HepG2 (cell line): ENCODE results near the gene FCER1G. TPM values are rescaled to one million over a fixed set of nuclear protein-coding genes. Genes with fewer than 3 reads are reported as not detected.

Experiments used
- HNRNPK ChIP-seq: fragments of 200-400 bp; formaldehyde crosslinking; IDR thresholded peaks from 2 replicates; pipeline ENCODE4 v1.6.1; 2018; ENCODE audit warnings: low read length, low read depth, moderate library complexity, mild to moderate bottlenecking; ENCODE audit not compliant: poor library complexity, severe bottlenecking
- JUND ChIP-seq: sonication (generic); formaldehyde crosslinking; IDR thresholded peaks from 2 replicates; pipeline ENCODE4 v1.8.0; 2022; ENCODE audit warnings: mild to moderate bottlenecking, missing genetic modification reagents
- KDM2A ChIP-seq: sonication (generic); formaldehyde crosslinking; IDR thresholded peaks from 2 replicates; pipeline ENCODE4 v1.4.0; 2020; ENCODE audit warnings: low read depth, missing genetic modification reagents, borderline replicate concordance
- KLF6 ChIP-seq: IDR thresholded peaks from 2 replicates; pipeline ENCODE4 v1.8.0; 2016; ENCODE audit warnings: missing biosample characterization, missing genetic modification reagents
- MYC ChIP-seq: sonication (generic); formaldehyde crosslinking; IDR thresholded peaks from 2 replicates; pipeline ENCODE4 v1.9.0; 2021; ENCODE audit warnings: missing genetic modification reagents, borderline replicate concordance
- NFE2L1 ChIP-seq: sonication (generic); formaldehyde crosslinking; IDR thresholded peaks from 2 replicates; pipeline ENCODE4 v1.4.0; 2020; ENCODE audit warnings: missing genetic modification reagents, mild to moderate bottlenecking, borderline replicate concordance
- NFYC ChIP-seq: IDR thresholded peaks from 2 replicates; pipeline ENCODE4 v1.6.1; 2016; ENCODE audit warnings: missing genetic modification reagents, missing compliant biosample characterization
- POLR2A ChIP-seq, 2 experiments: IDR thresholded peaks; 2 replicates each; pipeline ENCODE4 v1.6.1; 2011; ENCODE audit warnings: low read depth in 2 of 2, low read length in 2 of 2, mild to moderate bottlenecking in 1 of 2, moderate library complexity in 1 of 2; ENCODE audit not compliant: insufficient read depth in 1 of 2
- POLR2AphosphoS5 ChIP-seq: IDR thresholded peaks from 2 replicates; pipeline ENCODE4 v1.6.1; 2012; ENCODE audit warnings: low read depth, low read length
- SCMH1 ChIP-seq: sonication (generic); formaldehyde crosslinking; IDR thresholded peaks from 2 replicates; pipeline ENCODE4 v1.9.0; 2021; ENCODE audit warnings: missing genetic modification reagents, mild to moderate bottlenecking, borderline replicate concordance
- SIX4 ChIP-seq: sonication (generic); formaldehyde crosslinking; IDR thresholded peaks from 2 replicates; pipeline ENCODE4 v1.4.0; 2020; ENCODE audit warnings: missing genetic modification reagents
- ZBTB7B ChIP-seq: sonication (generic); formaldehyde crosslinking; IDR thresholded peaks from 2 replicates; pipeline ENCODE4 v1.4.0; 2020; ENCODE audit warnings: missing genetic modification reagents
- ZFP90 ChIP-seq: sonication (generic); formaldehyde crosslinking; IDR thresholded peaks from 2 replicates; pipeline ENCODE4 v1.8.0; 2022; ENCODE audit warnings: missing genetic modification reagents, mild to moderate bottlenecking, inconsistent platforms, borderline replicate concordance
- ZNF136 ChIP-seq: sonication (generic); formaldehyde crosslinking; IDR thresholded peaks from 2 replicates; pipeline ENCODE4 v1.8.1; 2022; ENCODE audit warnings: low read depth, mild to moderate bottlenecking, moderate library complexity, missing genetic modification reagents
- ZNF451 ChIP-seq: sonication (generic); formaldehyde crosslinking; IDR thresholded peaks from 2 replicates; pipeline ENCODE4 v1.5.0; 2020; ENCODE audit warnings: mild to moderate bottlenecking, missing genetic modification reagents
- ZNF501 ChIP-seq: sonication (generic); formaldehyde crosslinking; IDR thresholded peaks from 2 replicates; pipeline ENCODE4 v1.5.1; 2020; ENCODE audit warnings: mild to moderate bottlenecking, moderate library complexity, missing genetic modification reagents
- ZNF615 ChIP-seq: sonication (generic); formaldehyde crosslinking; IDR thresholded peaks from 2 replicates; pipeline ENCODE4 v1.5.0; 2020; ENCODE audit warnings: mild to moderate bottlenecking, missing genetic modification reagents, borderline replicate concordance
- ZNF816 ChIP-seq: sonication (generic); formaldehyde crosslinking; IDR thresholded peaks from 2 replicates; pipeline ENCODE4 v1.8.0; 2022; ENCODE audit warnings: missing genetic modification reagents, mild to moderate bottlenecking, borderline replicate concordance
- ZSCAN31 ChIP-seq: sonication (generic); formaldehyde crosslinking; IDR thresholded peaks from 2 replicates; pipeline ENCODE4 v1.5.0; 2020; ENCODE audit warnings: low read depth, mild to moderate bottlenecking, missing genetic modification reagents
- polyA plus RNA-seq, 8 experiments: library from polyadenylated mRNA; depleted of rRNA in 3 of 8; stranded (reverse) in 7 of 8; unstranded in 1 of 8; fragments of >200 nt; fragmentation: Illumina TruSeq in 4 of 8; extraction: Trizol in 4 of 8; gene quantifications; 2 replicates each; pipeline versions ENCODE4 v1.2.1 to v1.2.3, GENCODE V29; 2011 to 2016; ENCODE audit warnings: low read depth in 4 of 8, missing spikeins in 1 of 8, mixed read lengths in 1 of 8; ENCODE audit not compliant: insufficient read depth in 1 of 8
- total RNA-seq, 5 experiments: library from RNA; depleted of rRNA; stranded (reverse); fragments of >200 nt; fragmentation: Illumina TruSeq; extraction: Trizol; gene quantifications; 2 replicates each; pipeline ENCODE4 v1.2.3, GENCODE V29; 2016; ENCODE audit warnings: low read depth in 1 of 5
- TF ChIP-seq, protein P1 (sequence below): sonication (generic); formaldehyde crosslinking; IDR thresholded peaks from 2 replicates; pipeline ENCODE4 v1.4.0; 2020; ENCODE audit warnings: missing genetic modification reagents
- TF ChIP-seq, protein P2 (sequence below): sonication (generic); formaldehyde crosslinking; IDR thresholded peaks from 2 replicates; pipeline ENCODE4 v1.9.0; 2022; ENCODE audit warnings: missing genetic modification reagents, mild to moderate bottlenecking, borderline replicate concordance
- TF ChIP-seq, protein P3 (sequence below): sonication (generic); formaldehyde crosslinking; IDR thresholded peaks from 2 replicates; pipeline ENCODE4 v1.8.0; 2022; ENCODE audit warnings: missing genetic modification reagents, low read depth, mild to moderate bottlenecking, borderline replicate concordance

FCER1G gene
- total and polyA plus RNA-seq, 2 of the 13 experiments (the other 11 are each of a cell fraction or from before 2014, with no cell fraction given): 1.3 to 6.4 TPM

DNA sequence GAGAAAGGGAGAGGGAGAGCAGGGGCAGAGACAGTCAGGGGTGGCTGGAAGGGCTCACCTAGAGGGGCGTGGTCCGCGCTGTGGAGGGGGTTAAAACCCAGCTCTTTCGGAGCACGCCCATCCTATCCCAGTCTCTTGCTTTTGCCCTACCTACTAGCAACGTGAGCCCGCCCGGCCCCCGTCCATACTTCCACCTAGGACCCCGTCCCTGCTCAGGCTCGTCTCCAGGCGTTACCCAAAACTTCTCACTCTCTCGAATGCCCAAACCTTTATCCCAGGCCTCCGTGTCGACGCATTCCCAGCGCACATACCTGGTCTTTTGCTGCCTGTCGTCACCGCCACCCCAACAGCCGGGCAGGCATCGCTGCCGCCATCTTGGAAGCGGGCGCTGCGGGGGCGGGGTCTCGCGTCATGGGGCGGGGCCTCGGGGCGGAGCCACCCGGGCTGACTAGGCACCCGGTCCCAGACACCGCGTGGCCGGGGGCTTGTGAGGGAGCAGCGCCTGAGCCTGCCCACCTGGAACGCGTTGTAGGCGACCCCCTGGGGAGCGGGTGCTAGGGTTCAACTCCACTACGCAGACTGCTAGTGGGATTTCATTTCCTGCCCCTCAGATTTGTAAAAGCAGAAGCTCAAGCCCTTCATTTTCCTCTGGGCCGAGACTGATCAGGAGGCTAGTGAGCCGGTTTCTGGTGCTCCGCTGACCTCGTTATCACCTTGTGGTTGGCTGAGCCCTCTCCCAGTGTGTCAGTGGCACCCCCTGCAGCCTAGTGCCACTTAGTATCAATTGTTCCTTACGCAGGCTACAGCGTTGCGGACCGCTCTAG is 37.8 kb upstream of the FCER1G start, which contains the start of gene B4GALT3 (continued):
- TF ChIP-seq, protein P1, sequence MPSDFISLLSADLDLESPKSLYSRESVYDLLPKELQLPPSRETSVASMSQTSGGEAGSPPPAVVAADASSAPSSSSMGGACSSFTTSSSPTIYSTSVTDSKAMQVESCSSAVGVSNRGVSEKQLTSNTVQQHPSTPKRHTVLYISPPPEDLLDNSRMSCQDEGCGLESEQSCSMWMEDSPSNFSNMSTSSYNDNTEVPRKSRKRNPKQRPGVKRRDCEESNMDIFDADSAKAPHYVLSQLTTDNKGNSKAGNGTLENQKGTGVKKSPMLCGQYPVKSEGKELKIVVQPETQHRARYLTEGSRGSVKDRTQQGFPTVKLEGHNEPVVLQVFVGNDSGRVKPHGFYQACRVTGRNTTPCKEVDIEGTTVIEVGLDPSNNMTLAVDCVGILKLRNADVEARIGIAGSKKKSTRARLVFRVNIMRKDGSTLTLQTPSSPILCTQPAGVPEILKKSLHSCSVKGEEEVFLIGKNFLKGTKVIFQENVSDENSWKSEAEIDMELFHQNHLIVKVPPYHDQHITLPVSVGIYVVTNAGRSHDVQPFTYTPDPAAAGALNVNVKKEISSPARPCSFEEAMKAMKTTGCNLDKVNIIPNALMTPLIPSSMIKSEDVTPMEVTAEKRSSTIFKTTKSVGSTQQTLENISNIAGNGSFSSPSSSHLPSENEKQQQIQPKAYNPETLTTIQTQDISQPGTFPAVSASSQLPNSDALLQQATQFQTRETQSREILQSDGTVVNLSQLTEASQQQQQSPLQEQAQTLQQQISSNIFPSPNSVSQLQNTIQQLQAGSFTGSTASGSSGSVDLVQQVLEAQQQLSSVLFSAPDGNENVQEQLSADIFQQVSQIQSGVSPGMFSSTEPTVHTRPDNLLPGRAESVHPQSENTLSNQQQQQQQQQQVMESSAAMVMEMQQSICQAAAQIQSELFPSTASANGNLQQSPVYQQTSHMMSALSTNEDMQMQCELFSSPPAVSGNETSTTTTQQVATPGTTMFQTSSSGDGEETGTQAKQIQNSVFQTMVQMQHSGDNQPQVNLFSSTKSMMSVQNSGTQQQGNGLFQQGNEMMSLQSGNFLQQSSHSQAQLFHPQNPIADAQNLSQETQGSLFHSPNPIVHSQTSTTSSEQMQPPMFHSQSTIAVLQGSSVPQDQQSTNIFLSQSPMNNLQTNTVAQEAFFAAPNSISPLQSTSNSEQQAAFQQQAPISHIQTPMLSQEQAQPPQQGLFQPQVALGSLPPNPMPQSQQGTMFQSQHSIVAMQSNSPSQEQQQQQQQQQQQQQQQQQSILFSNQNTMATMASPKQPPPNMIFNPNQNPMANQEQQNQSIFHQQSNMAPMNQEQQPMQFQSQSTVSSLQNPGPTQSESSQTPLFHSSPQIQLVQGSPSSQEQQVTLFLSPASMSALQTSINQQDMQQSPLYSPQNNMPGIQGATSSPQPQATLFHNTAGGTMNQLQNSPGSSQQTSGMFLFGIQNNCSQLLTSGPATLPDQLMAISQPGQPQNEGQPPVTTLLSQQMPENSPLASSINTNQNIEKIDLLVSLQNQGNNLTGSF (CRISPR knock-in tag): no peak
- peak; percentile 87 for TF ChIP-seq KDM2A (CRISPR knock-in tag)
- TF ChIP-seq ZBTB7B (CRISPR knock-in tag): peak; percentile 94
- peak; percentile 46; the same call in 1 of the 2 replicates for TF ChIP-seq SIX4 (CRISPR knock-in tag)
- TF ChIP-seq ZFP90 (CRISPR knock-in tag): no peak
- no peak for TF ChIP-seq HNRNPK
- TF ChIP-seq, protein P2, sequence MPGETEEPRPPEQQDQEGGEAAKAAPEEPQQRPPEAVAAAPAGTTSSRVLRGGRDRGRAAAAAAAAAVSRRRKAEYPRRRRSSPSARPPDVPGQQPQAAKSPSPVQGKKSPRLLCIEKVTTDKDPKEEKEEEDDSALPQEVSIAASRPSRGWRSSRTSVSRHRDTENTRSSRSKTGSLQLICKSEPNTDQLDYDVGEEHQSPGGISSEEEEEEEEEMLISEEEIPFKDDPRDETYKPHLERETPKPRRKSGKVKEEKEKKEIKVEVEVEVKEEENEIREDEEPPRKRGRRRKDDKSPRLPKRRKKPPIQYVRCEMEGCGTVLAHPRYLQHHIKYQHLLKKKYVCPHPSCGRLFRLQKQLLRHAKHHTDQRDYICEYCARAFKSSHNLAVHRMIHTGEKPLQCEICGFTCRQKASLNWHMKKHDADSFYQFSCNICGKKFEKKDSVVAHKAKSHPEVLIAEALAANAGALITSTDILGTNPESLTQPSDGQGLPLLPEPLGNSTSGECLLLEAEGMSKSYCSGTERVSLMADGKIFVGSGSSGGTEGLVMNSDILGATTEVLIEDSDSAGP: peak; percentile 75; the same call in 1 of the 2 replicates
- peak; percentile 86 for TF ChIP-seq ZSCAN31 (CRISPR knock-in tag)
- TF ChIP-seq ZNF615 (CRISPR knock-in tag): no peak
- TF ChIP-seq ZNF816 (CRISPR knock-in tag): no peak
- peak; percentile 96 to 99 for TF ChIP-seq POLR2A (IDR thresholded peaks at IDR 0.05; ENCODE audit: insufficient read depth in 1 of 2, low read depth in 2 of 2, low read length in 2 of 2)
- TF ChIP-seq JUND: peak; percentile 52; the same call in 1 of the 2 replicates
- TF ChIP-seq, protein P3, sequence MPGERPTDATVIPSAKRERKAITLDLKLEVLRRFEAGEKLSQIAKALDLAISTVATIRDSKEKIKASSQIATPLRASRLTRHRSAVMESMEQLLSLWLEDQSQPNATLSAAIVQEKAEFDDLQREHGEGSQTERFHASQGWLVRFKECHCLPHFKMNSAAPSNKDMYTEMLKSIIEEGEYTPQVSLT (CRISPR knock-in tag): no peak
- TF ChIP-seq NFYC (CRISPR knock-in tag): no peak
- no peak for TF ChIP-seq SCMH1 (CRISPR knock-in tag)
- TF ChIP-seq POLR2AphosphoS5: peak; percentile 98
- TF ChIP-seq ZNF136 (CRISPR knock-in tag): no peak; the same call in 1 of the 2 replicates
- TF ChIP-seq NFE2L1 (CRISPR knock-in tag): no peak
- TF ChIP-seq KLF6 (CRISPR knock-in tag): 0 out of 2 replicates have a peak, but pooled peaks have one; percentile 76
- no peak for TF ChIP-seq ZNF451
- TF ChIP-seq ZNF501 (CRISPR knock-in tag): peak; percentile 93
- peak; percentile 99 for TF ChIP-seq MYC (CRISPR knock-in tag)
